ENCODE results near the gene ADAT3.

- TF ChIP-seq CTCF (IDR thresholded peaks at IDR 0.05) (no peak), POLR2AphosphoS5 (IDR thresholded peaks at IDR 0.05) (no peak)
Measured at GRCh38 chr19:1912760-1913505, 7.7 kb downstream of the ADAT3 start.
